PC-3 (cell line): ENCODE measurements around the gene LBX1.

Source experiments
- CTCF ChIP-seq: fragments of 300-600 bp; sonication (generic); conservative IDR thresholded peaks from 2 replicates; pipeline ENCODE4 v1.5.1; 2017; ENCODE audit warnings: antibody characterized with exemption, low read depth, mild to moderate bottlenecking, low read length
- EZH2 ChIP-seq: fragments of 300-600 bp; sonication (generic); IDR thresholded peaks from one replicate; pipeline ENCODE4 v1.6.1; 2017; ENCODE audit warnings: antibody characterized with exemption, mild to moderate bottlenecking, low read length; ENCODE audit not compliant: unreplicated experiment

- TF ChIP-seq CTCF (no peak), EZH2 (peak; percentile 84)
These were observed 6.5 kb downstream of the LBX1 start for GRCh38 chr10:101222683-101223273.
